CD4-positive, alpha-beta T cell (primary cell): Measurements from ENCODE around the gene AKIRIN1. TPM values are rescaled to one million over a fixed set of nuclear protein-coding genes. Genes with fewer than 3 reads are reported as not detected.

Experiments
- ATAC-seq: fragments of 200-7000 bp; cut with Tn5 transposase; one replicate; pipeline ENCODE4 v1.10.0; 2022; ENCODE audit warnings: mild to moderate bottlenecking; ENCODE audit not compliant: poor library complexity
- CTCF ChIA-PET: fragments of 350-600 bp; sonication (Branson Sonifier 250); formaldehyde crosslinking; loops from one replicate; lab custom pipeline; 2021; ENCODE audit warnings: antibody characterized with exemption, inconsistent platforms; lab: Charles Lee
- POLR2A ChIA-PET: fragments of 350-600 bp; sonication (Branson Sonifier 250); formaldehyde crosslinking; loops from one replicate; lab custom pipeline; 2021; ENCODE audit warnings: antibody characterized with exemption, inconsistent platforms; lab: Charles Lee
- DNase-seq, 14 experiments: peaks; one replicate each; pipeline ENCODE4 v3.0.0-alpha.2; 2013 to 2020; ENCODE audit warnings: mixed read lengths in 2 of 14
- H3K27ac ChIP-seq, 2 donors: one replicate each; pipeline versions ENCODE4 v1.5.1 to v1.7.0; 2013; ENCODE audit warnings: low read length in 2 of 2, low read depth in 1 of 2, mild to moderate bottlenecking in 1 of 2
- H3K27me3 ChIP-seq, 2 experiments: 1 replicate in 1 of 2; 2 replicates in 1 of 2; pipeline versions ENCODE4 v1.6.1 to v1.7.0; 2013; ENCODE audit warnings: low read length in 2 of 2, control low read depth in 1 of 2, mild to moderate bottlenecking in 1 of 2, moderate library complexity in 1 of 2; ENCODE audit not compliant: insufficient read depth in 2 of 2, control insufficient read depth in 1 of 2
- H3K36me3 ChIP-seq: one replicate; pipeline ENCODE4 v1.6.1; 2013; ENCODE audit warnings: low read length, control low read depth; ENCODE audit not compliant: insufficient read depth
- H3K4me1 ChIP-seq: one replicate; pipeline ENCODE4 v1.6.1; 2013; ENCODE audit warnings: low read length, control low read depth; ENCODE audit not compliant: insufficient read depth
- H3K4me3 ChIP-seq: one replicate; pipeline ENCODE4 v1.5.1; 2013; ENCODE audit warnings: mild to moderate bottlenecking, low read length, moderate library complexity
- H3K9me3 ChIP-seq, 2 experiments: 1 replicate in 1 of 2; 2 replicates in 1 of 2; pipeline versions ENCODE4 v1.6.1 to v1.7.0; 2013; ENCODE audit warnings: low read length in 2 of 2, mild to moderate bottlenecking in 2 of 2, control low read depth in 1 of 2, moderate library complexity in 1 of 2; ENCODE audit not compliant: control insufficient read depth in 1 of 2, insufficient read depth in 1 of 2
- H3K27ac Mint-ChIP-seq: one replicate; pipeline ENCODE4 v1.8.0; 2020; ENCODE audit warnings: mixed read lengths
- H3K27me3 Mint-ChIP-seq: one replicate; pipeline ENCODE4 v1.8.0; 2021; ENCODE audit warnings: mixed read lengths
- H3K36me3 Mint-ChIP-seq: one replicate; pipeline ENCODE4 v1.8.0; 2021; ENCODE audit warnings: low read depth, mixed read lengths
- H3K4me1 Mint-ChIP-seq: one replicate; pipeline ENCODE4 v1.8.0; 2021; ENCODE audit warnings: low read depth, mixed read lengths
- H3K4me3 Mint-ChIP-seq: one replicate; pipeline ENCODE4 v1.8.0; 2020; ENCODE audit warnings: mild to moderate bottlenecking, mixed read lengths
- H3K9me3 Mint-ChIP-seq: one replicate; pipeline ENCODE4 v1.8.0; 2020; ENCODE audit warnings: mixed read lengths
- CTCF ChIP-seq: fragments of 200-600 bp; IDR thresholded peaks from one replicate; pipeline ENCODE4 v1.8.0; 2022; ENCODE audit warnings: antibody characterized with exemption, mild to moderate bottlenecking
- intact Hi-C, 2 experiments: fragments of 100-400 bp; cut with DNase I in 1 of 2; cut with micrococcal nuclease in 1 of 2; formaldehyde crosslinking; loops; one replicate each; pipeline versions ENCODE4 v1.15.1 to v1.9.0; 2023 to 2025; cut with DNase I, micrococcal nuclease
- total RNA-seq, 174 experiments: library from RNA in 2 of 174; stranded (reverse) in 2 of 174; gene quantifications; one replicate each; pipeline ENCODE4 v1.2.3 and lab custom pipeline; 2021 to 2026

AKIRIN1 gene
- total RNA-seq, 2 experiments from 2014 or later = 108 to 112 TPM

- Mint-ChIP-seq H3K27me3 (no peaks in the 10 kb centered on the region), H3K36me3 (peaks cover 86% of the 10 kb centered on the region), H3K9me3 (no peaks in the 10 kb centered on the region), H3K4me3 (no peak overlapping the region), H3K27ac (no peak overlapping the region), H3K4me1 (peaks cover 25% of the 10 kb centered on the region)
- no peak for TF ChIP-seq CTCF
- DNase-seq (no peak), ATAC-seq (no peak)
- Histone ChIP-seq H3K9me3 (no peaks in the 10 kb centered on the region), H3K36me3 (peaks cover 96% of the 10 kb centered on the region), H3K4me3 (no peak overlapping the region), H3K4me1 (peaks cover 11% of the 10 kb centered on the region), H3K27me3 (no peaks in the 10 kb centered on the region), H3K27ac (no peak overlapping the region)
- POLR2A ChIA-PET = interaction anchor here (1.2 kb wide), 1 partner anchor 149 kb away, joined by 3 read pairs; no protein-coding TSS in a partner anchor
- CTCF ChIA-PET = interaction anchor here (1.2 to 1.5 kb wide), 2 partner anchors 9 to 11 kb away, joined by 3 read pairs; no protein-coding TSS in a partner anchor
- intact Hi-C loops = no loop called here
These were observed 12.2 kb downstream of the AKIRIN1 start for GRCh38 chr1:39003281-39003680.

- Mint-ChIP-seq H3K9me3 (no peaks in the 10 kb centered on the region), H3K27ac (no peak overlapping the region), H3K36me3 (peaks cover 88% of the 10 kb centered on the region), H3K27me3 (no peaks in the 10 kb centered on the region), H3K4me1 (peaks cover 20% of the 10 kb centered on the region), H3K4me3 (no peak overlapping the region)
- Histone ChIP-seq H3K4me3 (no peak overlapping the region), H3K9me3 (no peaks in the 10 kb centered on the region), H3K27me3 (no peaks in the 10 kb centered on the region), H3K27ac (no peak overlapping the region), H3K36me3 (peaks cover 95% of the 10 kb centered on the region), H3K4me1 (peaks cover 6% of the 10 kb centered on the region)
- ChIA-PET POLR2A (no interaction called here), CTCF (interaction anchor here (1.2 to 1.5 kb wide), 2 partner anchors 9 to 12 kb away, joined by 3 read pairs; no protein-coding TSS in a partner anchor)
- intact Hi-C loops = no loop called here
- ATAC-seq (no peak), DNase-seq (no peak)
- no peak for TF ChIP-seq CTCF
These were observed 12.7 kb downstream of the AKIRIN1 start for GRCh38 chr1:39003794-39004193.

- Mint-ChIP-seq H3K9me3 (no peaks in the 10 kb centered on the region), H3K27me3 (no peaks in the 10 kb centered on the region), H3K36me3 (peaks cover 90% of the 10 kb centered on the region), H3K4me1 (peaks cover 13% of the 10 kb centered on the region), H3K27ac (no peak overlapping the region), H3K4me3 (no peak overlapping the region)
- Histone ChIP-seq H3K27ac (no peak overlapping the region), H3K4me1 (no peaks in the 10 kb centered on the region), H3K9me3 (no peaks in the 10 kb centered on the region), H3K4me3 (no peak overlapping the region), H3K27me3 (no peaks in the 10 kb centered on the region), H3K36me3 (peaks cover 88% of the 10 kb centered on the region)
- CTCF ChIA-PET = interaction anchor here (1.5 kb wide), 1 partner anchor 21 kb away, joined by 3 read pairs; no protein-coding TSS in a partner anchor
- POLR2A ChIA-PET = no interaction called here
- DNase-seq (no peak), ATAC-seq (no peak)
- intact Hi-C loops = no loop called here
- no peak for TF ChIP-seq CTCF
These were observed 15.2 kb downstream of the AKIRIN1 start for GRCh38 chr1:39006287-39006686.
